Cerebellar nuclear complex (tissue), 1 donor: ENCODE data around the gene USP8.

ENCODE experiments used
- DNase-seq, 2 experiments: peaks; one replicate each; lab custom pipeline; 2025; lab: John Stamatoyannopoulos, UW

Gene USP8

GRCh38 chr15:50543556-50543955 lies 119.4 kb downstream of the USP8 start:
- DNase-seq = no peak

DNA sequence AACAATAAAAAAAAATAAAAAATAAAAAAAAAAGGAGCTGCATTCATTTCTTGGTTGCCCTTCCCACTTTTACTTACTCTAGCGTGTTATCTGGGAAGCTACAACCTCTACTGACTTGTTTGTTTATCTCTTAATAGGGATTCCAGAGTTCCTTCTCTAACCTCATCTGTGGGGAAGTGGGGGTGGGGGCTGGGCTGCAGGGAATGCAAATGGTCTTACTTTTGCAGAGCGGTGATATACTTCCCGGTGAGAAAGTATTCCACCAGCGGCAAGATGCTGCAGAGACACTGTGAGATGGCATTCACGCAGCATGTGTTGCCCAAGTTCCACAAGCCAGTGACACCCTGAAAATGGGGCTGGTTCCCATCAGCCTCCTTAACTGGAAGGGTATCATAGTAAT lies 120.2 kb downstream of the USP8 start:
- no peak for DNase-seq

DNA sequence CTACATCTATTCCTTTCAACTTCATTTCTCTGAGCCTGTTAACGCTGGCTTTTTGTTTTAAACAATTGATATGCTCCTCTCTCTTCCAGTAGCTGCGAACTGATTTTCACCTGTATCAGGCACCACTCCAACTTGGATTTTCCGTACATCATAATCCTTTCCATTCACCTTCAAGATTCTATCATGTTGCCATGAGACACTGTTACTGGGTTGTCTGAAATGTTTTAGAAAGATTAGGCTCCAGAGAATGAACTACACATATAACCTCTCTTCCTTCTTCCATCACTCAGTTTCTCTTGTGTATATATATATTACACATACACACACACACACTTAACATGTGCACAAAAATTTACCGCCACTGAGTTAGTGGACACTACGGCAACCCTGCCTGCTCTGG lies 122.4 kb downstream of the USP8 start, which contains the start of gene USP50:
USP50 (minus strand) TSS at position 101 of the 400 bp plus-strand sequence. CDS start 141 bp downstream, outside the sequence.
- DNase-seq = no peak

- DNase-seq = no peak
Measured at GRCh38 chr15:50549326-50549725, 125.1 kb downstream of the USP8 start.

DNA sequence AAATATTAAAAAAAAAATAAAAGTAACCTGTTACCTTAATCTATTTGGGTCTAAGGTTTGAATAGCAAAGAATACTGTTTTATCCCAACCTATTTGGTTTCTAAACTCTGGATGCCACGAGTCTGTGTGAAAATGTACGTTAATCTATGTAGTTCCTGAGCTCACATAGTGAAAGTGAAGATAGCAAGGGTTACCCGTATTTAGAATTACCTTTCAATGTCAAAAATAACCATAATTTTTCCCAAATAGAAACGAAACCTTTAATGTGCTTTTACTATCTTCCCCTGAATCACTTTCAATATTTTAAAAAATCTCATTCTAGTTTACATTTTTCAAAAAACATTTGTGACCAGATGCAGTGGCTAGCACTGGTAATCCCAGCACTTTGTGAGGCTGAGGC lies 128.0 kb downstream of the USP8 start:
- DNase-seq = no peak

GRCh38 chr15:50556642-50557371 lies 132.6 kb downstream of the USP8 start:
- no peak for DNase-seq

- DNase-seq = no peak
Measured at GRCh38 chr15:50558012-50558411, 133.8 kb downstream of the USP8 start.

- no peak for DNase-seq
Measured at GRCh38 chr15:50562735-50563640, 138.8 kb downstream of the USP8 start.

DNA sequence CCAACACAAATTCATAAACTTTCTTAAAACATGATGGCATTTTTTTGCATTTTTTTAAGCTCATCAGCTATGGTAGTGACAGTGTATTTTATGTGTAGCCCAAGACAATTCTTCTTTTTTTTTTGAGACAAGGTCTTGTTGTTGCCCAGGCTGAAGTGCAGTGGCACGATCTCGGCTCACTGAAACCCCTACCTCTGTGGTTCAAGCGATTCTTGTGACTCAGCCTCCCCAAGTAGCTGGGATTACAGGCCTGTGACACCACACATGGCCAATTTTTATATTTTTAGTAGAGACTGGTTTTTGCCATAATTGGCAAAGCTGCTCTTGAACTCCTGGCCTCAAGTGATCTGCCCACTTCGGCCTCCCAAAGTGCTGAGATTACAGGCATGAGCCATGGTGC lies 139.6 kb downstream of the USP8 start:
- no peak for DNase-seq
